ENCODE data around the gene OR6B1.

OR6B1 gene

DNA sequence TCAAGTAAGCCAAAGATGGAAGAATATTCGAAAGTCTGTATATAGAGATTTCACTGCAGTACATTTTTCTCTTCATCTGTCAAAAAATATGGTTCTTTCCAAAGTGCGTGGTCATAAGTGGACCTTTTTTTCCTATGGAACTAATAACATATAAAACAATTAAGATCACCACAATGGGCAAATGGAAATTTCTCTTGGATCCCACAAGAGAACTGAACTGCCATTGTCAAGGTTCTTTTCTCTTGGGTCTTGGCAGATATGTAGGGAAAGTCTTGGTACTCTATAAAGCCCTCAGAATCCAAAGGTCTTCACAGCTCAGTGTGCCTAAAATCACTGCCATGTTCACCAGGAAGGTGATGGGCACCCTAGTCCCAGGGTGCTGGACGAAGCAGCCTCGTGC is at the start of gene OR6B1:
TSS of gene OR6B1 (plus strand) at position 301 of the 400 bp plus-strand sequence. CDS start 3,677 bp downstream, outside the sequence.
- FAIRE-seq (no peak), DNase-seq (ENCODE audit: insufficient read length, low spot score) (no peak)

- DNase-seq (ENCODE audit: insufficient read length, low spot score) (no peak), FAIRE-seq (no peak)
Measured at GRCh38 chr7:143953421-143953820, 46.7 kb upstream of the OR6B1 start.

GRCh38 chr7:143954135-143954534 is 46.0 kb upstream of the OR6B1 start:
- FAIRE-seq: no peak
- no peak for DNase-seq (ENCODE audit: insufficient read length, low spot score)

- FAIRE-seq (no peak), DNase-seq (ENCODE audit: insufficient read length, low spot score) (no peak)
Measured at GRCh38 chr7:143954544-143954943, 45.6 kb upstream of the OR6B1 start, which contains the start of gene OR2F1. Gene OR2F1 (plus strand): TSS chr7:143954844. CDS start chr7:143959971, 5,127 bp downstream.

DNA sequence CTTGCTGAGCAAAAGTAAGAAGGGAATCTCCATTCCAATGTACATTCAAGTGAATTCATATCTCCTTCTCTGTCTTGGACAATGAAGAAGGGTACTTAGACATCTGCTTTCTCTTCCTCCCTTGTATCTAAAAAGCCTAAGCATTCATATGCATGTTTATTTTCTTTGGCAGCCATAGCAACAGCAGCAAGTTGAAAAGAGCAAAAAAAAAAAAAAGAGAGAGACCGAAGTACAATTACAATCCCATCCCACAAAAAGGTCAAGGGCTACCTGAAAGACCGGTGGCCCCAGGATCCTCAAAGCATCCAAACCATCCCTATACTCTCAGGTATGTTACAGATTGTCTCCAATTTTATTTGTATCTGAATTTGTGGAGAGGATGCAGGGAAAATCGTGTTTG is 41.3 kb upstream of the OR6B1 start:
- FAIRE-seq: no peak

DNA sequence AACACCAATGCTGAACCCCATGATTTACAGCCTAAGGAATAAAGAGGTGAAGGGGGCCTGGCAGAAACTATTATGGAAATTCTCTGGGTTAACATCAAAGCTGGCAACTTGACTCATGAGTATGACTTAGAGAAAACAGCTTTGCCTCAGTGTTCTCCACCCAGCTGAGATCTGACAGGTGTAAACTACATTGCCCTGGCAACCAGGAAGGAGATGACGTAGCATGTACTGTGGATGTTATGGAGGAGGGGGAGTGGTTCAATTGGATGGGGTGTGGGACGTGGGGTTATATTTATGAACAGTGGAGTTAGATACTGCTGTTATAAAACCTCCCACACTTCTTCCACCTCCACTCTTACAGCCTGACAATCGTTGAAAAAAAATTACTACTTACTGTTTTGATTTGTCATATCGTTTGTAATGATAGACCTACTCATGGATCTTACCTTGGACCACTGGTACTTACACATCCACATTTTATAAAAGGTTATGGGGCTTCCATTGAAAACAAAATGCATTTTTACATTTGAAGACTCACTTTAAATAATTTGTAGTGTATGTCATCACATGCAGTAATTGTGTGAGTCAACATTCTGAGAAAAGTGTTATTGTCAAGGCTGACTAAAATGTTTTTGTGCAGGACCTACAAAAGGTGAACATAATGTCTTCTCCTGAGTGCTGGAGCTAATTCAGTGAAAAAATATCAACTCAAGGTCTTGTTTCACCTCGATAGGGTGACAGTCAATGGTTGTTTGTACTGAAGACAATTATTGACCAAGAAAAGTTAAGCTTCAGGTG is 39.1 kb upstream of the OR6B1 start:
- DNase-seq (ENCODE audit: insufficient read length, low spot score) (no peak), FAIRE-seq (no peak)

More for the DNA sequence above, 41.3 kb upstream of the OR6B1 start:
- no peak for DNase-seq (ENCODE audit: insufficient read length, low spot score)

GRCh38 chr7:143965280-143965679 is 34.8 kb upstream of the OR6B1 start:
- no peak for FAIRE-seq

GRCh38 chr7:143967398-143967797 is 32.7 kb upstream of the OR6B1 start:
- FAIRE-seq (no peak), DNase-seq (ENCODE audit: insufficient read length, low spot score) (no peak)

More at GRCh38 chr7:143965280-143965679, 34.8 kb upstream of the OR6B1 start:
- no peak for DNase-seq (ENCODE audit: insufficient read length, low spot score)

DNA sequence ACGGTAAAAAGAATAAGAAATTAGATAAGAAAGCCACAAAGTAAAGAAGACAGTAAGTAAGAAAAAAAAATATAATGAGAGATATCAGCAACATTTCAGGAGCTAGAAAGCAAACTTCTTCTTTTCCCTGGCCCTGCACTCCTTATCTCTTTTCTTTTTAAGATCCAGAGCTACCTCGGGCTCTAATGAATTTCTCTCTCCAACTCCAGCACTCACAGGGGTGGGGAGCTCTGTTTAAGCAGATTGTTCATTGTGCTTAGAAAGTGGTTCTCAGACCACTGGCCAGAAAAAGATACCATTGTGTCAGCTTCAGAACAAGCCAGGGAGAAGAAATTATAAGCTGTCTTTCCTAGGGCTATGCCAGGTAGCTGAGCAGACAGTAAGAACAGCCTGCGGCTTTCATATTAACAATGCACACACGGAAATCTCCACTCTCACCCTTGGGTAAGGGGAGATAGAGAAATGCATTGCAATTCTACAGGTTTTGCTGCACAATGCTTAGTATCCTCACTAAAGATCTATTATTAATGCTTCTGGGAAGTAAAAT is 26.2 kb upstream of the OR6B1 start:
- DNase-seq (ENCODE audit: insufficient read length, low spot score): no peak
- FAIRE-seq: no peak

GRCh38 chr7:143974459-143974858 is 25.7 kb upstream of the OR6B1 start:
- DNase-seq (ENCODE audit: insufficient read length, low spot score) (no peak), FAIRE-seq (no peak)

GRCh38 chr7:143975617-143976016 is 24.5 kb upstream of the OR6B1 start:
- FAIRE-seq (no peak), DNase-seq (ENCODE audit: insufficient read length, low spot score) (no peak)

GRCh38 chr7:143978585-143978984 is 21.5 kb upstream of the OR6B1 start:
- no peak for FAIRE-seq

GRCh38 chr7:143979359-143979758 is 20.8 kb upstream of the OR6B1 start:
- DNase-seq (ENCODE audit: insufficient read length, low spot score): no peak

More at GRCh38 chr7:143978585-143978984, 21.5 kb upstream of the OR6B1 start:
- DNase-seq (ENCODE audit: insufficient read length, low spot score): no peak

DNA sequence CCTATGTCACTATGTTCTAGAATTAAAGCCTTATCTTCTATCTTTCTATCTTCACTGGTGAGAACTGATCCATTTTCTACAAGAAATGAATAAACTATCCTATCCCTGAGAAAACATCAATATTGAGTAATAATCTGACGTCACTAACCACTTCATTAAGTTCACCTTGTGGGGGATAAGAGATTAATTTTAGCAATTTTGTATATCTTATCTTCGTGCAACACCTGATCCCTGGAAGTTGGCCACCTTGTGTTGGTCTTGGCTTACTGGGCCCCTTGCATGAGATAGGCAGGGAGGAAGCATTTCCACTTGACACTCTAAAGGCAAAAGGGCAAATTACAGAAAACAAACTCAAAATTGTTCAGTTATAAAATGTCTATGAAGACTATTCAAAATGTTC is 20.1 kb upstream of the OR6B1 start:
- DNase-seq (ENCODE audit: insufficient read length, low spot score) (no peak), FAIRE-seq (no peak)

More at GRCh38 chr7:143979359-143979758, 20.8 kb upstream of the OR6B1 start:
- FAIRE-seq: no peak

GRCh38 chr7:143980746-143981510 is 19.2 kb upstream of the OR6B1 start:
- DNase-seq (ENCODE audit: insufficient read length, low spot score) (no peak), FAIRE-seq (no peak)

DNA sequence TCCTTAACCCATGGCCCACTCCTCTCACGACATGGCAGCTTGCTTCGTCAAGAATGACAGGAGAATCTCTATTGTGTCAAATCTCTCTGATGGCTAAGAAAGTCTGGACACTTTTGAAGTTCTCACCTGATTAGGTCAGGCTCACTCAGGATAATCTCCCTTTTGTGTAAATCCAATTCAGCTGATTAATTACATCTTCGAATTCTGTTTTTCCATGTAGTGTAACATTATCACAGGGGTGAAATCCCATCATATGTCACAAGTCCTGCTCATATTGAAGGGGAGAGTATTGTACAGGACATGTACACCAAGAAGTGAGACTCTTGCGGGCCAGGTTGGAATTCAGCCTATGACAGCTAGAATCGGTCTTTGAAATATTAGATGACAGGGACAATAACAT is 16.2 kb upstream of the OR6B1 start:
- FAIRE-seq (no peak), DNase-seq (ENCODE audit: insufficient read length, low spot score) (no peak)

GRCh38 chr7:143987513-143987912 is 12.6 kb upstream of the OR6B1 start:
- no peak for FAIRE-seq
- DNase-seq (ENCODE audit: insufficient read length, low spot score): no peak

- no peak for DNase-seq (ENCODE audit: insufficient read length, low spot score)
- FAIRE-seq: no peak
Measured at GRCh38 chr7:143988976-143989745, 11.0 kb upstream of the OR6B1 start.

- FAIRE-seq: no peak
- DNase-seq (ENCODE audit: insufficient read length, low spot score): no peak
Measured at GRCh38 chr7:143992670-143993069, 7.5 kb upstream of the OR6B1 start.

- FAIRE-seq: no peak
- no peak for DNase-seq (ENCODE audit: insufficient read length, low spot score)
Measured at GRCh38 chr7:143993924-143994323, 6.2 kb upstream of the OR6B1 start.

DNA sequence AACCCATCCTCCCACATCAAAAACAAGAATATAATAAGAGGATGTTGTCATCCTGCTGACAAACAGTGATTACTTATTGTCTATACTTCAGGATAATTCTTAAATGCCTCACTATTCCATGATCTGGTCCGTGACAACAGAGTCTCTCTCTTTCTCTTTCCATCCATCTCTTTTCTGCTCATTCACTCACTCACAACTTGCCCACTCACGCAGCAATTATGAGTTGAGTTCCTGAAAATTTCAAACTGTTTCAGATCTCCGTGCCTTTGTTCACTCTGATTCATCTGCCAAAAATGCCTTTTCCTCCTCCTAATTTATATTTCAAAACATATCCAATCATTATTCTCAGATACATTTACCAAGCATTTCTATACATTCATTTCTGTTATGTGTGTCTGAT is 1.4 kb downstream of the OR6B1 start:
- no peak for DNase-seq (ENCODE audit: insufficient read length, low spot score)
- no peak for FAIRE-seq

Data from HTR-8/SVneo (cell line).